GM18526 (cell line): ENCODE measurements around the gene ARHGAP15.

Source experiments
- POLR2A ChIP-seq: IDR thresholded peaks from 3 replicates; pipeline ENCODE4 v1.6.1; 2011; ENCODE audit not compliant: insufficient read length; ENCODE audit errors: extremely low read depth

Gene ARHGAP15

GRCh38 chr2:143604566-143604959 lies 475.3 kb downstream of the ARHGAP15 start:
- TF ChIP-seq POLR2A, result no peak

GRCh38 chr2:143607231-143608062 lies 478.2 kb downstream of the ARHGAP15 start:
- no peak for TF ChIP-seq POLR2A

GRCh38 chr2:143608063-143608423 lies 478.8 kb downstream of the ARHGAP15 start:
- no peak for TF ChIP-seq POLR2A

- no peak for TF ChIP-seq POLR2A
Measured at GRCh38 chr2:143608758-143609157, 479.5 kb downstream of the ARHGAP15 start.

DNA sequence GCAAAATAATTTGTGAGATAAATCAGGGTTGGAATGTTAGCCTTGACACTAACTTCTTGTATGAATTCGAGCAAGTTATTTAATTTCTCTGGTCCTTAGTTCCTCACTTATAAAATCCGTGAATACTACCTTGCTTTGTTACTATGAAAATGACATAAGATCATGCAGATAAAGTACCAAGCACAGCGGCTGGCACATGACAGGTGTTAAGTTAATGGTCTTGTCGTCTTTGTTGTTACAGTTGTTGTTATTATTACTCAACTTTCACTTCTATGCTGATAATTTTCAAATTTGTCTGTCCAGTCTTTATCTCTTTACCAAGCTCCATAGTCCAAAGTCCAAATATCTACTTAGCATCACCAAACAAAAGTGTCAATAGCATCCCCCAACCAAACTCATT lies 482.1 kb downstream of the ARHGAP15 start:
- TF ChIP-seq POLR2A, result no peak

- TF ChIP-seq POLR2A, result no peak
Measured at GRCh38 chr2:143615562-143615961, 486.3 kb downstream of the ARHGAP15 start.

- no peak for TF ChIP-seq POLR2A
Measured at GRCh38 chr2:143616452-143616851, 487.2 kb downstream of the ARHGAP15 start.

DNA sequence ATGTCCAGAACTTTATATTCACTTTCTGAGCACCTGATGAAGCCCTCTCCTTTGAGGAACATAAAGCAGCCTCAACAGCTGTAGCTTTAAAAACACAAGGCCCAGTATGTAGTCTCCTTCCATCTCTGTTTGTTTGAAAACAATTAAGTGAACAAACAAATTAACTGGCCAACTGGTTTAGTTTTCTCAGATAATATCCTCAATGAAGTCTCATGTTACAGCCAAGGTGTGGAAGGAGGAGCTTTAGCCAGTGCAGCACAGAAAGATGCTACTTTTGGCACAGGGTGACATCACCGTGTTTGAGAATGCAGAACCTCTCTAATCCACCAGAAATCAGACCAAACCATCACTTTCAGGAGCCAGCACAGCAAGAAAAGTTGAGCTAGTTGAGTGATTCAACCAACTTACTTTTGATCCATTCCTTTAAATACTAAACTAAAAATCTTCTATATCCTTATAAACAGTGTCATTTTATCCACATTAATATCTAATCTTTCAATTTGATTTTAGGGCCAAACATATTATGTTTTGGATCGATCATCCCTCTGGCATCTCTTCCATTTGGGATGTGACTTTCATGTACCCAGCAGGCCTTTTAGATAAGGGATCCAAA lies 488.7 kb downstream of the ARHGAP15 start:
- TF ChIP-seq POLR2A, result no peak

DNA sequence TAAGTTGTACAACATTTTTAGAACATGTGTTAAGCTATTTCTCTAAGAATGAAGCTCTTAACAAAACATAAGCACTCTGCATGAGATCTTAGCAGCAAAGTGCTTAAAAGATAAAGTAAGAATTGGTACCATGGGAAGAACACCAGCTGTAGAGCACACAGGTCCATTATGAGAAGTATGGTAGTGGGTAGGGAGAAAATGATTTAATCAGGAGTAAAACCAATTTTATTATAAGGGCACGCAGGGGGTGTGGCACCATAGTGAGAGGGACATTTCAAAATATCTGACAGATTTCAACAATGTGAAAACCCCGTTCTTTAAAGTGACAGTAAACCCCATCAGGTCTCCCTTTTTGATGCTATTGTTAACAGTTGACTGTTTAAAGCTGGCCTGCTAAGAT lies 492.9 kb downstream of the ARHGAP15 start:
- TF ChIP-seq POLR2A, result no peak

- TF ChIP-seq POLR2A, result no peak
Measured at GRCh38 chr2:143623231-143623908, 494.2 kb downstream of the ARHGAP15 start.

- no peak for TF ChIP-seq POLR2A
Measured at GRCh38 chr2:143623909-143624260, 494.7 kb downstream of the ARHGAP15 start.

DNA sequence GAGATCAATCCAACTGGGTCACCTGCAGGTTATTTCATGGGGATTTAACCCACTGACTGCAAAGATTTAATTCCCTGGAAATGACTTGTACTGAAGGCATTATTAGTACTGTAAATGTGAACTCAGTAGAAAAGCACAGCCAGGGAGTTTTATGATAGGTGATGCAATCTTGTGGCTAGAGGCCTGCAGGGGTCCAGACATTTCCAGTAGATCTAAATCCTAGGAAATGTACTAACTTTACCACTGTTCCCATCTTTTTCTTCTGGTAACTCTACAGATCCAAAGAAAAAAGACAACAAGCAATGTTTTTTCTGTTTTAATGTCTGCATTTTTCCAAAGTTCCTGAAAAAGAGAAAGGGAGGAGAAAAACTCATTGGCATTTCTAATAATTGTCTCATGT lies 500.1 kb downstream of the ARHGAP15 start:
- TF ChIP-seq POLR2A, result no peak

- no peak for TF ChIP-seq POLR2A
Measured at GRCh38 chr2:143632751-143633374, 503.6 kb downstream of the ARHGAP15 start.

DNA sequence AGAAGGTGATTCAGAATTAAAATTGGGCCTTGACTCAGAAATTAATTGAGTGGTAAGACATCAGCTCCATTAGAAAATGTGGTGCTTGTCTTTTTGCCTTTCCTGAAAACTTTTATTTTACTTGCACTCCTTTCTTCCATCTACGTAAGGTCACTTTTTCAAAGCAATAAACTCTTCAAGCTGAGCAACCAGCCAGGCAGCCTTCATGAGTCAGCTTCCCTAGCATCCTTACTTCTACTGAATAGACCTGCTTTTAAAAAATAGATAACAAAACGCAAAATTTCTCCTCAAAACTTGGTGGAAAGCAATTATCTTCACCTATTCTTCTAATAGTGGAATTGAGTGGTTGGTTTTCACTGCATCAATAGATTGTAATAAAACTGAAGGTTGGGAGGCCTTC lies 504.2 kb downstream of the ARHGAP15 start:
- TF ChIP-seq POLR2A, result no peak

DNA sequence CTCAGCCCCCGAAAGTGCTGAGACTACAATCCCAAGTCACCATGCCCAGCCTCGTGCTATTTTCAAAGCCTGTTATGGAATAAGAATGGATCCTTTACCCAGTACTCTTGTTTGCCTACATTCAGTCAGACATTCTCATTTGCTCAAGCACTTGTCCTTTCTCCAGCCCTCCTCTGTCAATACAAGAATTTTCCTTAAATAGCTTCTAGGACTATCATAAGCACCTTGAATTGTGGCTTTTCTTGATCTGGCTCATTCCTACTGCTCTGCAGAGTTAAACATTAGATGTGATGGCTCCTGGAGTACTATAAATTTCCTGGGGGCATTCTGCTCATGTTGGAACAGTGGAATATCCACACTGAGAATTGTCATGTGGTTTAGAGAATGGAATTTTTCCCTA lies 506.1 kb downstream of the ARHGAP15 start:
- no peak for TF ChIP-seq POLR2A

- no peak for TF ChIP-seq POLR2A
Measured at GRCh38 chr2:143635936-143636335, 506.7 kb downstream of the ARHGAP15 start.
